Ascending aorta (tissue), 2 donors: Measurements from ENCODE around the gene TIGD4. TPM values are rescaled to one million over a fixed set of nuclear protein-coding genes. Genes with fewer than 3 reads are reported as not detected.

Experiments
- DNase-seq, 2 donors: peaks; one replicate each; pipeline ENCODE4 v3.0.0-alpha.2; 2019; ENCODE audit warnings: low spot score in 2 of 2
- H3K27ac ChIP-seq, 2 donors: fragments of 200-600 bp; sonication (generic); one replicate each; pipeline ENCODE4 v1.5.1; 2016 to 2017; ENCODE audit warnings: mild to moderate bottlenecking in 1 of 2
- H3K27me3 ChIP-seq: fragments of 200-600 bp; sonication (generic); one replicate; pipeline ENCODE4 v1.5.1; 2017
- H3K36me3 ChIP-seq, 2 donors: fragments of 200-600 bp; sonication (generic); one replicate each; pipeline ENCODE4 v1.5.1; 2016
- H3K4me1 ChIP-seq, 2 donors: fragments of 200-600 bp; sonication (generic); one replicate each; pipeline ENCODE4 v1.5.1; 2016 to 2017; ENCODE audit warnings: mild to moderate bottlenecking in 1 of 2
- H3K4me3 ChIP-seq, 2 donors: fragments of 200-600 bp; sonication (generic); one replicate each; pipeline ENCODE4 v1.5.1; 2016 to 2017; ENCODE audit warnings: mild to moderate bottlenecking in 1 of 2
- H3K9me3 ChIP-seq, 2 donors: fragments of 200-600 bp; sonication (generic); one replicate each; pipeline ENCODE4 v1.5.1; 2016
- CTCF ChIP-seq, 3 experiments: fragments of 200-600 bp in 2 of 3; fragments of 450-650 bp in 1 of 3; sonication (generic) in 2 of 3; IDR thresholded peaks; one replicate each; pipeline ENCODE4 v1.5.1; 2016 to 2019; ENCODE audit warnings: antibody characterized with exemption in 3 of 3, mild to moderate bottlenecking in 1 of 3, moderate library complexity in 1 of 3
- intact Hi-C: fragments of 100-400 bp; cut with DNase I; formaldehyde crosslinking; loops from one replicate; pipeline ENCODE4 v1.15.1; 2023
- total RNA-seq: library from RNA; depleted of rRNA; stranded (reverse); fragments of >200 nt; gene quantifications from one replicate; pipeline ENCODE4 v1.1.0, GENCODE V29; 2016

The TIGD4 gene
- total RNA-seq, 1 donor from 2014 or later: not detected

GRCh38 chr4:152808670-152809069, 29.1 kb upstream of the TIGD4 start:
- no peak for TF ChIP-seq CTCF (IDR thresholded peaks at IDR 0.05)
- no peaks in the 10 kb centered on the region for H3K4me1 ChIP-seq
- H3K4me3 ChIP-seq: no peak overlapping the region
- DNase-seq: no peak
- H3K9me3 ChIP-seq: no peaks in the 10 kb centered on the region
- no peaks in the 10 kb centered on the region for H3K27me3 ChIP-seq
- intact Hi-C loops: no loop called here
- H3K27ac ChIP-seq: no peak overlapping the region
- H3K36me3 ChIP-seq: peaks cover 0 to 7% of the 10 kb centered on the region in 2 donors

DNA sequence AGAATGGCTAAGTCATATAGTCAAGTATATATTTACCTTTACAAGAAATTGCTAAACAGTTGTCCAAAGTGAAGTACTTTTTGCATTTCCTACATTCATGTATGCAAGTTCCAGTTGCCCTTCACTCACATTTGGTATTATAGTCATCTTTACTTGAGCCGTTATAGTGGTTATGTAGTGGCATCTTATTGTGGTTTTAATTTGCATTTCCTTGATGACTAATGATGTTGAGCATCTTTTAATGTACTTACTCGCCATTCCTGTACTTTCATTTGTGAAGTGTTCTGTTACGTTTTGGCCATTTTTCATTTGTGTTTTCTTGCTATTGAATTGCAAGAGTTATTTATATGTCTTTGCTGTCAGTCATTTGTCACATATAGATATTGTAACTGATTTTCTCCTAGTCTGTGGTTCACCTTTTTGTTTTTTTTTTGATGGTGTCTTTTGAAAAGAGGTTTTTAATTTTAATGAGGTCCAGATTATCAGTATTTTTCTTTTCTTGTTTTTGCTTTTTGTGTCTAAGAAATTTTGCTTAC, 27.8 kb upstream of the TIGD4 start:
- H3K27me3 ChIP-seq: no peaks in the 10 kb centered on the region
- intact Hi-C loops: no loop called here
- no peak overlapping the region for H3K27ac ChIP-seq
- no peaks in the 10 kb centered on the region for H3K9me3 ChIP-seq
- no peak for TF ChIP-seq CTCF (IDR thresholded peaks at IDR 0.05)
- no peak overlapping the region for H3K4me3 ChIP-seq
- no peaks in the 10 kb centered on the region for H3K4me1 ChIP-seq
- DNase-seq: no peak
- H3K36me3 ChIP-seq: peaks cover 0 to 4% of the 10 kb centered on the region in 2 donors

DNA sequence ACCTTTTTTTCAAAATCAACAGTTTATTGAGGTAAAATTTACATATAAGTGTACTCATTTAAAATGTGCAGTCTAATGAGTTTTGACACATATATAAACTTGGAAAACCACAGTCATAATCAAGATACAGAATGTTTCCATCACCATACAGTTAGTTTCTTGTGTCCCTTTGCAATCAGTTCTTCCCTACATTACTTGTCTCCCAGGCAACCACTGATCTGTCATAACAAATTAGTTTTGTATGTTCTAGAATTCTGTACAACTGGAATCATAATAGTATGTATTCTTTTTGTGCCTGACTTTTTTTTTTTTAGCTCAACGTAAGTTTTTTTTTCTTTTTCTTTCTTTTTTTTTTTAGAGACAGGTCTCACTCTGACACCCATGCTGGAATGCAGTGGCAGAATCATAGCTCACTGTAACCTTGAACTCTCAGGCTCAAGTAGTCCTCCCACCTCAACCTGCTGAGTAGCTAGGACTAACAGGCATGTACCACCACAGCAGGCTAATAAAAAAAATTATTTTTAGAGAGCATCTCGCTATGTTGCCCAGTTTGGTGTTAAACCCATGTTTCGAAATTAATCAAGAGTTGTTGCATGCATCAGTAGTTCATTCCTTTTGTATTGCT, 27.1 kb upstream of the TIGD4 start:
- Histone ChIP-seq H3K27ac (no peak overlapping the region), H3K27me3 (no peaks in the 10 kb centered on the region), H3K9me3 (no peaks in the 10 kb centered on the region), H3K36me3 (no peaks in the 10 kb centered on the region), H3K4me1 (no peaks in the 10 kb centered on the region), H3K4me3 (no peak overlapping the region)
- DNase-seq: no peak
- intact Hi-C loops: no loop called here
- no peak for TF ChIP-seq CTCF (IDR thresholded peaks at IDR 0.05)

DNA sequence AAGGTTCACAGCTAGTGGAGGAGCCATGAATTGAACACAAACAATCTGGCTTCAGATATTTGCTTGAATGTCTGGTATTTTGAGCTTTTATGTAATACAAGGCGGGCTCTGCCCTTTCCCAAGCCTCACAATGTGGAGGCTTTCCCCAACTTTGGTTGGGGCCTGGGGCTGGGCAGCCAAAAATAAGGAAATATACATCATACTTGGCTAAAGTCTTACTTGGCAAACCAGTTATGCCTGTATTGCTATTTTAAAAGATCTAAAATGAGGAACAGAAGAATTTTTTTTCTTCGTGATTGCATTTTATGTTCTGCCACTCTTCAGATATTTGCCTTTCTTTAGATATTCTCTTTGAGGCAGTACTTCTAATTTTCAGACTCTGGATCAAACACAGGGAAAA, 26.3 kb upstream of the TIGD4 start:
- TF ChIP-seq CTCF (IDR thresholded peaks at IDR 0.05): no peak
- Histone ChIP-seq H3K4me3 (no peak overlapping the region), H3K36me3 (no peaks in the 10 kb centered on the region), H3K9me3 (no peaks in the 10 kb centered on the region), H3K4me1 (no peaks in the 10 kb centered on the region), H3K27ac (no peak overlapping the region), H3K27me3 (no peaks in the 10 kb centered on the region)
- DNase-seq: no peak
- intact Hi-C loops: no loop called here

DNA sequence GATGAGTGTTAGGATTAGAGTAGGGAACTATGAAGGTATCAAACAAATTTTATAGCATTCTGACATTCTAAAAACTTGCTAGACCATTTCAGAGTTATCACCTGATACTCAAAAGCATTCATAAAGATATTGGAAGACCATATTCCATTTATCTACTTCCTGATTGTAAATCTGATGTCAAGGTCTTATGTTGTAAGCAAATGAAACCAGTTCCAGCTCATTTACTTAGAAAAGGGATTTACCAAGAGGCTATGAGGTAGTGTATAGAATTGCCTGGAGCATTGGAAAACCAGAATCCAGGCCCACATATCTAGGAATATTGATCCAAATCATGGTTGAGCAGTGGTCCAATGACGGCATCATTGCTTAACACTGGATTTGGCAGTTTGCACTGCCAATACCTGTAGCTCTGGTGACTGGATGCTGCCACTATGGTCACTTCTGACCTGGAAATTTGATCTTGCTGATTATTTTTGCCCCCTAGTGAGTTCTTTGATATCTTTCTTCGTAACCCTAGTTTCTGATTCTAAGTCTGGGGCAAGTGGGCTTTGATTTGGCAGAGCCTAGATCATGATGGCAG, 25.6 kb upstream of the TIGD4 start:
- H3K9me3 ChIP-seq: no peaks in the 10 kb centered on the region
- no peak overlapping the region for H3K27ac ChIP-seq
- no peak for TF ChIP-seq CTCF (IDR thresholded peaks at IDR 0.05)
- no peaks in the 10 kb centered on the region for H3K4me1 ChIP-seq
- H3K36me3 ChIP-seq: no peaks in the 10 kb centered on the region
- no peaks in the 10 kb centered on the region for H3K27me3 ChIP-seq
- no peak for DNase-seq
- H3K4me3 ChIP-seq: no peak overlapping the region
- intact Hi-C loops: no loop called here
